IMR-90 (cell line): Measurements from ENCODE around the gene ADCY1. TPM values are rescaled to one million over a fixed set of nuclear protein-coding genes. Genes with fewer than 3 reads are reported as not detected.

Experiments
- ATAC-seq: fragments of 200-7000 bp; cut with Tn5 transposase; 2 replicates; pipeline ENCODE4 v1.9.1; 2020; ENCODE audit warnings: low read depth, mild to moderate bottlenecking, moderate library complexity
- BruUV-seq: library from RNA; stranded (reverse); fragments of 400-500 nt; replicated peaks from 2 replicates; lab custom pipeline; 2021; lab: Mats Ljungman, UMichigan
- CTCF ChIA-PET: fragments of 300-600 bp; formaldehyde crosslinking; extraction: SDS; loops from one replicate; lab custom pipeline; 2021; ENCODE audit warnings: antibody characterized with exemption; lab: Yijun Ruan, JAX
- POLR2A ChIA-PET: fragments of 300-600 bp; sonication (Branson Sonifier 250); formaldehyde crosslinking; loops from one replicate; lab custom pipeline; 2022; ENCODE audit warnings: antibody characterized with exemption; ENCODE audit not compliant: unreplicated experiment; lab: Charles Lee
- DNase-seq: peaks from one replicate; pipeline ENCODE4 v3.0.0; 2013
- H2AFZ ChIP-seq: replicated peaks from 2 replicates; pipeline ENCODE3; 2013; ENCODE audit warnings: low read length, mild to moderate bottlenecking; ENCODE audit not compliant: poor library complexity
- H2AK5ac ChIP-seq: 2 replicates; pipeline ENCODE4 v1.6.1; 2013; ENCODE audit warnings: low read depth, low read length, inconsistent platforms
- H2AK9ac ChIP-seq: replicated peaks from 2 replicates; pipeline ENCODE3; 2013; ENCODE audit warnings: mild to moderate bottlenecking, low read depth, low read length, moderate library complexity; ENCODE audit not compliant: poor library complexity
- H2BK120ac ChIP-seq: 2 replicates; pipeline ENCODE4 v1.6.1; 2013; ENCODE audit warnings: low read depth, low read length, inconsistent platforms
- H2BK15ac ChIP-seq: 3 replicates; pipeline ENCODE4 v1.6.1; 2013; ENCODE audit warnings: low read depth, low read length, inconsistent platforms
- H2BK20ac ChIP-seq: 2 replicates; pipeline ENCODE4 v1.6.1; 2013; ENCODE audit warnings: low read depth, mild to moderate bottlenecking, inconsistent platforms, low read length, moderate library complexity
- H2BK5ac ChIP-seq: 2 replicates; pipeline ENCODE4 v1.6.1; 2013; ENCODE audit warnings: mild to moderate bottlenecking, low read depth, low read length, inconsistent platforms; ENCODE audit not compliant: poor library complexity, severe bottlenecking
- H3K14ac ChIP-seq: replicated peaks from 2 replicates; pipeline ENCODE4 v1.6.1; 2013; ENCODE audit warnings: low read depth, low read length, inconsistent platforms
- H3K18ac ChIP-seq: 2 replicates; pipeline ENCODE4 v1.6.1; 2013; ENCODE audit warnings: low read depth, low read length, control low read depth
- H3K23ac ChIP-seq: 2 replicates; pipeline ENCODE4 v1.6.1; 2013; ENCODE audit warnings: low read depth, low read length, inconsistent platforms
- H3K27ac ChIP-seq: 2 replicates; pipeline ENCODE4 v1.5.1; 2013; ENCODE audit warnings: mild to moderate bottlenecking, control low read depth, low read length; ENCODE audit not compliant: insufficient read depth
- H3K27me3 ChIP-seq: 2 replicates; pipeline ENCODE4 v1.6.1; 2013; ENCODE audit warnings: low read length; ENCODE audit not compliant: control insufficient read depth, insufficient read depth
- H3K36me3 ChIP-seq: 2 replicates; pipeline ENCODE4 v1.6.1; 2013; ENCODE audit warnings: low read length, mixed read lengths; ENCODE audit not compliant: control insufficient read depth, insufficient read depth
- H3K4ac ChIP-seq: 2 replicates; pipeline ENCODE4 v1.6.1; 2013; ENCODE audit warnings: low read depth, low read length, inconsistent platforms
- H3K4me1 ChIP-seq: 2 replicates; pipeline ENCODE4 v1.6.1; 2013; ENCODE audit warnings: low read length, mixed read lengths; ENCODE audit not compliant: control insufficient read depth, insufficient read depth
- H3K4me2 ChIP-seq: 2 replicates; pipeline ENCODE4 v1.6.1; 2013; ENCODE audit warnings: low read depth, mild to moderate bottlenecking, control low read depth, low read length, moderate library complexity
- H3K4me3 ChIP-seq: 2 replicates; pipeline ENCODE4 v1.5.1; 2013; ENCODE audit warnings: low read depth, mild to moderate bottlenecking, control low read depth, low read length, moderate library complexity; ENCODE audit not compliant: insufficient read depth
- H3K56ac ChIP-seq: 2 replicates; pipeline ENCODE4 v1.6.1; 2013; ENCODE audit warnings: low read length, inconsistent platforms; ENCODE audit not compliant: insufficient read depth; ENCODE audit errors: extremely low read depth
- H3K79me1 ChIP-seq, 2 experiments: 2 replicates each; pipeline ENCODE4 v1.6.1; 2013; ENCODE audit warnings: low read length in 2 of 2, inconsistent platforms in 1 of 2, low read depth in 1 of 2
- H3K9ac ChIP-seq: 2 replicates; pipeline ENCODE4 v1.6.1; 2013; ENCODE audit warnings: low read depth, low read length, control low read depth
- H3K9me1 ChIP-seq: 2 replicates; pipeline ENCODE4 v1.6.1; 2013; ENCODE audit warnings: low read length, inconsistent platforms; ENCODE audit not compliant: insufficient read depth
- H3K9me3 ChIP-seq: 2 replicates; pipeline ENCODE4 v1.6.1; 2013; ENCODE audit warnings: low read length; ENCODE audit not compliant: control insufficient read depth, insufficient read depth
- H4K20me1 ChIP-seq: 2 replicates; pipeline ENCODE4 v1.6.1; 2013; ENCODE audit warnings: low read length, inconsistent platforms; ENCODE audit not compliant: insufficient read depth
- H4K5ac ChIP-seq: 2 replicates; pipeline ENCODE4 v1.6.1; 2013; ENCODE audit warnings: mild to moderate bottlenecking, low read depth, low read length, control low read depth
- H4K8ac ChIP-seq, 2 experiments: 2 replicates each; pipeline ENCODE4 v1.6.1; 2013; ENCODE audit warnings: low read depth in 2 of 2, low read length in 2 of 2, control low read depth in 1 of 2, inconsistent platforms in 1 of 2
- H4K91ac ChIP-seq: 2 replicates; pipeline ENCODE4 v1.6.1; 2013; ENCODE audit warnings: low read depth, low read length, inconsistent platforms; ENCODE audit not compliant: insufficient read depth
- CEBPB ChIP-seq: IDR thresholded peaks from 2 replicates; pipeline ENCODE4 v1.6.1; 2012; ENCODE audit warnings: low read depth, low read length, improper control_type of control experiment
- CHD1 ChIP-seq: IDR thresholded peaks from 2 replicates; pipeline ENCODE4 v1.6.1; 2012; ENCODE audit warnings: low read depth, low read length, improper control_type of control experiment
- CTCF ChIP-seq: conservative IDR thresholded peaks from 2 replicates; pipeline ENCODE4 v1.5.1; 2012; ENCODE audit warnings: mild to moderate bottlenecking, low read depth, low read length, improper control_type of control experiment
- FOS ChIP-seq: fragments of 150-350 bp; IDR thresholded peaks from 2 replicates; pipeline ENCODE4 v1.6.1; 2016; ENCODE audit warnings: low read depth, low read length
- MAFK ChIP-seq: IDR thresholded peaks from 2 replicates; pipeline ENCODE4 v1.6.1; 2012; ENCODE audit warnings: low read depth, low read length, improper control_type of control experiment
- NFE2L2 ChIP-seq: fragments of 150-350 bp; IDR thresholded peaks from 2 replicates; pipeline ENCODE4 v1.6.1; 2016; ENCODE audit warnings: low read depth, mild to moderate bottlenecking, low read length
- WGBS, 2 experiments: methylation state at CpG; one replicate each; pipeline versions ENCODE4 v1.1.5 to v1.1.7; 2013; ENCODE audit warnings: missing lambda C conversion rate in 2 of 2; ENCODE audit not compliant: insufficient read length in 1 of 2; ENCODE audit errors: extremely low coverage in 2 of 2; 5-methylcytosine and 5-hydroxymethylcytosine counted together
- dilution Hi-C: fragments of 300-500 bp; cut with HindIII; formaldehyde crosslinking; loops from one replicate; pipeline ENCODE4 v1.14.3; 2018; ENCODE audit warnings: low sequenced_read_pairs; ENCODE audit not compliant: unreplicated experiment
- in situ Hi-C: fragments of 300-500 bp; cut with MboI; formaldehyde crosslinking; loops from 3 replicates; pipeline ENCODE4 v1.14.3; 2019; ENCODE audit warnings: low sequenced_read_pairs, inconsistent platforms, mixed read lengths
- intact Hi-C: fragments of 100-400 bp; cut with micrococcal nuclease; formaldehyde crosslinking; loops from 2 replicates; pipeline ENCODE4 v1.10.0; 2022
- polyA plus RNA-seq, 3 experiments: library from polyadenylated mRNA; depleted of rRNA; stranded (reverse); fragments of >200 nt; gene quantifications; 2 replicates each; pipeline ENCODE4 v1.2.3, GENCODE V29; 2012; ENCODE audit warnings: low replicate concordance in 1 of 3
- total RNA-seq: library from RNA; depleted of rRNA; stranded (reverse); fragments of >200 nt; gene quantifications from 2 replicates; pipeline ENCODE4 v1.2.3, GENCODE V29; 2012

The ADCY1 gene
- total and polyA plus RNA-seq, 2 of the 4 experiments (the other 2 are of a cell fraction), result 0.18 to 0.24 TPM

GRCh38 chr7:45704683-45705016, 130.5 kb downstream of the ADCY1 start:
- no CpG with 5 or more reads among the region's 3 CpGs for WGBS, 2 experiments
- Histone ChIP-seq H3K9ac (no peak overlapping the region), H4K20me1 (no peaks in the 10 kb centered on the region), H2AK9ac (no peak overlapping the region), H3K27me3 (peaks cover 21% of the 10 kb centered on the region), H3K27ac (no peak overlapping the region), H3K4me3 (no peak overlapping the region), H3K36me3 (no peaks in the 10 kb centered on the region), H2BK15ac (no peak overlapping the region), H3K9me1 (no peaks in the 10 kb centered on the region), H2AK5ac (no peak overlapping the region), H2BK120ac (no peak overlapping the region), H3K23ac (no peak overlapping the region), H4K91ac (no peak overlapping the region), H3K4me1 (no peaks in the 10 kb centered on the region; the same call in 1 of the 2 replicates), H2AFZ (no peak overlapping the region), H4K5ac (no peak overlapping the region), H3K18ac (no peak overlapping the region), H3K4ac (no peak overlapping the region), H2BK5ac (no peak overlapping the region), H3K14ac (no peak overlapping the region), H3K79me1 (no peaks in the 10 kb centered on the region), H3K56ac (no peak overlapping the region), H3K9me3 (no peaks in the 10 kb centered on the region), H3K4me2 (no peak overlapping the region), H2BK20ac (no peak overlapping the region), H4K8ac (no peak overlapping the region)
- no TSS peak for BruUV-seq
- dilution Hi-C loops (no loop called here), in situ Hi-C loops (no loop called here), intact Hi-C loops (no loop called here)
- POLR2A ChIA-PET, result no interaction called here
- DNase-seq (no peak), ATAC-seq (no peak)
- CTCF ChIA-PET, result no interaction called here
- TF ChIP-seq NFE2L2 (no peak), CHD1 (no peak), FOS (no peak), MAFK (no peak), CTCF (no peak), CEBPB (no peak)
